Peyer's patch (tissue), 4 donors: ENCODE data around the gene NAA50. TPM values are rescaled to one million over a fixed set of nuclear protein-coding genes. Genes with fewer than 3 reads are reported as not detected.

Source experiments
- DNase-seq, 3 donors: peaks; one replicate each; pipeline ENCODE4 v3.0.0-alpha.2; 2017 to 2019
- H3K27ac ChIP-seq, 4 donors: fragments of 200-600 bp; sonication (generic); one replicate each; pipeline ENCODE4 v1.5.1; 2016 to 2019
- H3K27me3 ChIP-seq, 2 donors: fragments of 200-600 bp; sonication (generic); one replicate each; pipeline ENCODE4 v1.5.1; 2019
- H3K36me3 ChIP-seq, 3 donors: fragments of 200-600 bp; sonication (generic); one replicate each; pipeline ENCODE4 v1.5.1; 2016 to 2019
- H3K4me1 ChIP-seq, 4 donors: fragments of 200-600 bp; sonication (generic); one replicate each; pipeline ENCODE4 v1.5.1; 2016 to 2019
- H3K4me3 ChIP-seq, 4 donors: fragments of 200-600 bp; sonication (generic); 1 replicate in 3 of 4; 2 replicates in 1 of 4; pipeline ENCODE4 v1.5.1; 2016 to 2019; ENCODE audit warnings: mild to moderate bottlenecking in 1 of 4
- H3K9me3 ChIP-seq, 4 donors: fragments of 200-600 bp; sonication (generic); one replicate each; pipeline ENCODE4 v1.5.1; 2016 to 2019; ENCODE audit warnings: mild to moderate bottlenecking in 1 of 4
- POLR2A ChIP-seq, 2 donors: fragments of 450-650 bp; IDR thresholded peaks; one replicate each; pipeline ENCODE4 v1.5.1; 2017; ENCODE audit warnings: antibody characterized with exemption in 2 of 2, mild to moderate bottlenecking in 2 of 2, moderate library complexity in 2 of 2
- total RNA-seq, 4 donors: library from RNA; depleted of rRNA; stranded (reverse); fragments of >200 nt; gene quantifications; one replicate each; pipeline ENCODE4 v1.1.0, GENCODE V29; 2016
- TF ChIP-seq, protein P1 (sequence below), 6 experiments: fragments of 450-650 bp in 4 of 6; fragments of 200-600 bp in 2 of 6; sonication (generic) in 1 of 6; IDR thresholded peaks; one replicate each; pipeline ENCODE4 v1.5.1; 2017 to 2019; ENCODE audit warnings: antibody characterized with exemption in 6 of 6, mild to moderate bottlenecking in 3 of 6, moderate library complexity in 1 of 6

NAA50 gene
- total RNA-seq, 4 donors from 2014 or later = 46.2 to 85.9 (median 62.6) TPM

DNA sequence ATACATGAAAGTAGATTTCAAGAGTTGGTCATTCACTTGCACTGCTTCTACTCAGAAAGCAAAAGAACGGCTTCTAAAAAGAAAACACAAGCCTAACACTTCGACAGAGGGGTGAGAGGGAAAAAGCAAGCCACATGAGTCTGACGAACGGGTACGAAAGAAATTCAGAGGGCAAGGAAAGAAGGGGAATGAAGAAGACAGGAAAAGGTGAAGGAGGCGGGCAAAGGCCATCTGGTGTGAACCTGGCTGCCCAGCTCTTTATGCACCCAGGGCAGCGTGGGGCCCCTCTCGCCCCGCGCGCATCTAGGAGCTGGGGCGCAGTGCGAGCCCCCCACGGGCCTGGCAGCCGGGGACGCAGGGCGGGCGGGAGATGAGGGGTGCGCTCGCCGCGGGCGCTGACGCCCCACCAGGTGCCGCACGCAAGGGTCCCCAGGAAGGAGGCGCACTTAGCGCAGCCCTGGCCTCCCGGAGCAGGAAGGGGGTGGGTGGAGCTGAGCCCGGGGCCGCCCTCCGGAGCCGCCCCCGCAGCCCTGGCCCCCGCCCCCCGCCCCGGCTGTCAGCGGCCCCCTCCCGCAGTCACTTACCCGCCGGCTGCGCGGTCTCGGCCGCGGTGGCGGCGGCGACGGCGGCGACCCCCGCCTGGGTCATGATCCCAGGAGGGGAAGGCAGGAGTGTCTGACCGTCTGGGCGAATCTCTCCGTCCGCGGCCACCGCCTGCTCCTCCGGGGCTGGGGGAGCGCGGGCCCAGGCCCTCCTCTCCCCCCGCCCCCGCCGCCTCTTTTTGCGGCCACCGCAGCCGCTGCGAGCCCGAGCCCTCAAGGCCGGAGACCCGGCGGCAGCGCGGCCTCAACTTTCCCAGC, 50.0 kb downstream of the NAA50 start, which contains the start of gene USF3:
TSS of gene USF3 (minus strand) at position 857 of the 860 bp plus-strand sequence. CDS start 21,764 bp downstream, outside the sequence.
- H3K36me3 ChIP-seq = no peaks in the 10 kb centered on the region
- H3K4me3 ChIP-seq = peak within 1 kb of the TSS; percentile 86 to 94 (median 93)
- DNase-seq = peak; percentile 80 to 92 (median 88)
- H3K4me1 ChIP-seq = peaks cover 0 to 32% (median 3%) of the 10 kb centered on the region in 4 donors
- H3K27ac ChIP-seq = peak within 1 kb of the TSS; percentile 98 to 100 (median 99)
- no peaks in the 10 kb centered on the region for H3K9me3 ChIP-seq
- no peaks in the 10 kb centered on the region for H3K27me3 ChIP-seq
- TF ChIP-seq, protein P1, sequence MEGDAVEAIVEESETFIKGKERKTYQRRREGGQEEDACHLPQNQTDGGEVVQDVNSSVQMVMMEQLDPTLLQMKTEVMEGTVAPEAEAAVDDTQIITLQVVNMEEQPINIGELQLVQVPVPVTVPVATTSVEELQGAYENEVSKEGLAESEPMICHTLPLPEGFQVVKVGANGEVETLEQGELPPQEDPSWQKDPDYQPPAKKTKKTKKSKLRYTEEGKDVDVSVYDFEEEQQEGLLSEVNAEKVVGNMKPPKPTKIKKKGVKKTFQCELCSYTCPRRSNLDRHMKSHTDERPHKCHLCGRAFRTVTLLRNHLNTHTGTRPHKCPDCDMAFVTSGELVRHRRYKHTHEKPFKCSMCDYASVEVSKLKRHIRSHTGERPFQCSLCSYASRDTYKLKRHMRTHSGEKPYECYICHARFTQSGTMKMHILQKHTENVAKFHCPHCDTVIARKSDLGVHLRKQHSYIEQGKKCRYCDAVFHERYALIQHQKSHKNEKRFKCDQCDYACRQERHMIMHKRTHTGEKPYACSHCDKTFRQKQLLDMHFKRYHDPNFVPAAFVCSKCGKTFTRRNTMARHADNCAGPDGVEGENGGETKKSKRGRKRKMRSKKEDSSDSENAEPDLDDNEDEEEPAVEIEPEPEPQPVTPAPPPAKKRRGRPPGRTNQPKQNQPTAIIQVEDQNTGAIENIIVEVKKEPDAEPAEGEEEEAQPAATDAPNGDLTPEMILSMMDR (IDR thresholded peaks at IDR 0.05) = peak in 1 of 6 experiments; percentile 12
- peak; percentile 23 to 38 for TF ChIP-seq POLR2A (IDR thresholded peaks at IDR 0.05)

DNA sequence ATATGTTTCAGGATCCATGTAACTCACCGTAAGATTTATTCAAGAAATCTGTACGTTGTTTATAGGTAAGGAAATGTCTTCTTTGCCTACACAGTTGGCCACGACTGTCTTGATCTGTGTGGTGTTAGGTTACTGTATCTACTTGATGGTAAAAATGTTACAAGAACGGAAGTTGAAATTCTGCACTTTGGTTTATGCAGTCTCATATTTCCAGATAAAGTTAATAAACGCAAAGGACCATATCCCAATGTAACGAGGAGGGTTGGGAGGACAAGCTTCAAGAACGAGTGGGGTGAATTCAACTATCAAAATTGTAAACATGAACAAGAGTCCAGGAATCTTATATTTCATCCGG, 50.6 kb downstream of the NAA50 start:
- Histone ChIP-seq H3K36me3 (no peaks in the 10 kb centered on the region), H3K27ac (peak overlapping the region; percentile 98 to 100 (median 99)), H3K4me1 (peaks cover 0 to 32% (median 3%) of the 10 kb centered on the region in 4 donors), H3K4me3 (peak overlapping the region; percentile 86 to 94 (median 93)), H3K9me3 (no peaks in the 10 kb centered on the region), H3K27me3 (no peaks in the 10 kb centered on the region)
- TF ChIP-seq, protein P1 (IDR thresholded peaks at IDR 0.05) = no peak
- TF ChIP-seq POLR2A (IDR thresholded peaks at IDR 0.05) = no peak
- DNase-seq = no peak

DNA sequence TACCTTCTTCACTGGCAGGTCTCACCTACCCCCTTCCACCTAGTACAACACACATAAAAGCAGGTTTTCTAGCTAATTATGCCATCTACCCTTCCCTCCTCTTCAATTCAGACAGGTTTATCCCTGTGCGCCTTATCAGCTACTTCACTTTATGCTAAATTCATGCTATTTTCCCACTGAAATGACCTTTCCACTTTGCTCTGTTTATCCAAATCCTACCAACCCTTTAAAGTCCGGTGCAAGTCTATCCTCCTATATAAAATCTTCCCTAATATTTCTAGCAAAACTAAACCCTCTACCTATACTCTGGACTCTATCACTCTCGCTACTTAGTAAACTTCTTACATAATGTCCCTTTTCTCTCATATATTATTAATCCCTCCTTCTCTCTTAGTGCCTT, 55.6 kb downstream of the NAA50 start:
- Histone ChIP-seq H3K4me3 (no peak overlapping the region), H3K27me3 (no peaks in the 10 kb centered on the region), H3K4me1 (peaks cover 0 to 18% (median 3%) of the 10 kb centered on the region in 4 donors), H3K27ac (no peak overlapping the region), H3K9me3 (no peaks in the 10 kb centered on the region), H3K36me3 (peaks cover 0 to 6% (median 0%) of the 10 kb centered on the region in 3 donors)
- no peak for DNase-seq
- TF ChIP-seq, protein P1 (IDR thresholded peaks at IDR 0.05) = no peak
- TF ChIP-seq POLR2A (IDR thresholded peaks at IDR 0.05) = no peak

DNA sequence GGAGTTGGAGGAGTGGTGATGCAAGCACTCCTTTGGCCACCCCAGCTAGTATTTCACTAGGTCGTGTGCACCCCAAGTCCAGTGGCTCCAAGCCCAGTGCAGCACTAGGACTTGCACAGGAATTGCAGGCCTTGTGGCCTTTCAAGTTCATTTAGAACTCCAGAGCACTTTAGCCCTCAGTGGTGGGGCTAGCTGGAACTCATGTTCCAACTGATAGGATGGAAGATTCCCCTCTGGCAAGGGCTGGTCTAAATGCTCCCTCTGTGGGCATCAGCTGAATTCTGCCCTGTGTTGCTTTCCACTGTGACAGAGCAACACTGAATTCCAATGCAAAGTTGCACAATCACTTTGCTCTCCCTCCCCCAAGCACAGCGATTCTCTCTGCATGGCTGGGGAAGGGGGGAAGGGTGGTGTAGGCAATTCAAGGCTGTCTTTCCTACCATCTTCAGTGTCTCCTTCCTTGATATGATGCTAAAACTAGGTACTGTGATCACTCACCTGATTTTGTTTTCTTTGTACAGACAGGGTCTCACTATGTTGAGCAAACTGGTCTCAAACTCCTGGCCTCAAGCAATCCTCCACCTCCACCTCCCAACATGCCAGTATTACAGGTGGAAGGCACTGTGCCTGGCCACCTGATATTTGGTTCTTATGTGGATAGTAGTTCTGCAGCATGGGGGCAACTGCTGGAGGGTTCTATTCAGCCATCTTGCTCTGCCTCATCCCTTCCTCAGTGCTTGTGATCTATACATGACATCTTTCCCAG, 59.9 kb downstream of the NAA50 start:
- peaks cover 0 to 6% (median 0%) of the 10 kb centered on the region in 3 donors for H3K36me3 ChIP-seq
- peaks cover 0 to 4% (median 0%) of the 10 kb centered on the region in 4 donors for H3K9me3 ChIP-seq
- TF ChIP-seq, protein P1 (IDR thresholded peaks at IDR 0.05) = no peak
- no peak for TF ChIP-seq POLR2A (IDR thresholded peaks at IDR 0.05)
- H3K27ac ChIP-seq = no peak overlapping the region
- H3K4me1 ChIP-seq = no peaks in the 10 kb centered on the region
- no peaks in the 10 kb centered on the region for H3K27me3 ChIP-seq
- DNase-seq = no peak
- H3K4me3 ChIP-seq = no peak overlapping the region

DNA sequence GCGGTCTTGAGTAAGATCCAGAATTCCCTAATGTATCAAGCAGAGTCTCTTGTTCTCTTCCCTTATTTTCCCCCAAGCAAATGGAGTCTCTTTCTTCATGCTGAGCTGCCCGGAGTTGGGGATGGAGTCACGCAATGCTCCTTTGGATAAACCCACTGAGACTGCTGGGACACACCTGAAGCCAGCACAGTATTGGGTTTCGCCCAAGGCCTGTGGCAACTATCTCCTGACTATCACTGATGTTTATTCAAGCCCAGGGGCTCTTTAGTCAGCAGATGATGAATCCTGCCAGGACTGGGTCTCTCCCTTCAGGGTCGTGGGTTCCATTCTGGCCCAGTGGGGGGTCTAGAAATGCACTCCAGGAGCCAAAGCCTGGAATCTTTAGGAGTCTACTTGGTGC, 60.9 kb downstream of the NAA50 start:
- H3K27ac ChIP-seq = no peak overlapping the region
- no peak overlapping the region for H3K4me3 ChIP-seq
- no peak for DNase-seq
- no peaks in the 10 kb centered on the region for H3K4me1 ChIP-seq
- H3K27me3 ChIP-seq = no peaks in the 10 kb centered on the region
- H3K36me3 ChIP-seq = peaks cover 0 to 6% (median 0%) of the 10 kb centered on the region in 3 donors
- no peak for TF ChIP-seq POLR2A (IDR thresholded peaks at IDR 0.05)
- TF ChIP-seq, protein P1 (IDR thresholded peaks at IDR 0.05) = no peak
- H3K9me3 ChIP-seq = peaks cover 0 to 4% (median 0%) of the 10 kb centered on the region in 4 donors
